CD14-positive monocyte (primary cell): ENCODE data around the gene TMEM91. TPM values are rescaled to one million over a fixed set of nuclear protein-coding genes. Genes with fewer than 3 reads are reported as not detected.
"Not testable (repeated sequence)": the region's sequence is repeated elsewhere in the genome, so short reads cannot be mapped to it uniquely, and the experiment has no call there.

Source experiments
- DNase-seq, 3 donors: peaks; one replicate each; pipeline ENCODE4 v3.0.0-alpha.2; 2011 to 2022
- H2AFZ ChIP-seq: 2 replicates; pipeline ENCODE4 v1.6.0; 2012; ENCODE audit warnings: mild to moderate bottlenecking, low read depth, low read length, inconsistent platforms; ENCODE audit not compliant: insufficient read depth, poor library complexity, severe bottlenecking
- H3K27ac ChIP-seq, 2 donors: 1 replicate in 1 of 2; 2 replicates in 1 of 2; pipeline ENCODE4 v1.5.1; 2012 to 2013; ENCODE audit warnings: low read length in 2 of 2, control low read depth in 1 of 2, inconsistent platforms in 1 of 2, low read depth in 1 of 2, mild to moderate bottlenecking in 1 of 2
- H3K27me3 ChIP-seq, 2 donors: one replicate each; pipeline versions ENCODE4 v1.6.0 to v1.6.1; 2011 to 2013; ENCODE audit warnings: low read length in 2 of 2; ENCODE audit not compliant: control insufficient read depth in 2 of 2, insufficient read depth in 2 of 2
- H3K36me3 ChIP-seq, 2 donors: replicated peaks in 1 of 2; 1 replicate in 1 of 2; 2 replicates in 1 of 2; pipeline versions ENCODE4 v1.5.1 to v1.6.1; 2012 to 2013; ENCODE audit warnings: low read length in 2 of 2, control low read depth in 1 of 2, inconsistent platforms in 1 of 2, mild to moderate bottlenecking in 1 of 2; ENCODE audit not compliant: insufficient read depth in 2 of 2, control insufficient read depth in 1 of 2
- H3K4me1 ChIP-seq, 2 donors: 1 replicate in 1 of 2; 2 replicates in 1 of 2; pipeline versions ENCODE4 v1.5.1 to v1.6.1; 2012 to 2013; ENCODE audit warnings: low read length in 2 of 2, control low read depth in 1 of 2, inconsistent platforms in 1 of 2, mild to moderate bottlenecking in 1 of 2, moderate library complexity in 1 of 2; ENCODE audit not compliant: insufficient read depth in 2 of 2, control insufficient read depth in 1 of 2
- H3K4me2 ChIP-seq: replicated peaks from 2 replicates; pipeline ENCODE3; 2012; ENCODE audit warnings: low read length, moderate library complexity, mild to moderate bottlenecking; ENCODE audit not compliant: poor library complexity, severe bottlenecking; ENCODE audit errors: extremely low read depth
- H3K4me3 ChIP-seq, 3 experiments: fragments of 200-600 bp in 1 of 3; sonication (generic) in 1 of 3; replicated peaks in 1 of 3; 1 replicate in 2 of 3; 2 replicates in 1 of 3; pipeline ENCODE4 v1.5.1; 2011 to 2013; ENCODE audit warnings: low read length in 3 of 3, mild to moderate bottlenecking in 3 of 3, control low read depth in 2 of 3, low read depth in 2 of 3, inconsistent platforms in 1 of 3, moderate library complexity in 1 of 3
- H3K79me2 ChIP-seq: 2 replicates; pipeline ENCODE4 v1.6.0; 2012; ENCODE audit warnings: mild to moderate bottlenecking, control low read depth, inconsistent platforms, low read length, moderate library complexity; ENCODE audit not compliant: insufficient read depth
- H3K9ac ChIP-seq: 2 replicates; pipeline ENCODE4 v1.6.0; 2017; ENCODE audit warnings: low read length, mild to moderate bottlenecking; ENCODE audit not compliant: insufficient read depth, poor library complexity, severe bottlenecking
- H3K9me3 ChIP-seq, 2 donors: replicated peaks in 1 of 2; 1 replicate in 1 of 2; 2 replicates in 1 of 2; pipeline versions ENCODE4 v1.5.1 to v1.6.1; 2012 to 2013; ENCODE audit warnings: low read length in 2 of 2, control low read depth in 1 of 2; ENCODE audit not compliant: control insufficient read depth in 1 of 2, insufficient read depth in 1 of 2
- H4K20me1 ChIP-seq: 2 replicates; pipeline ENCODE4 v1.6.0; 2012; ENCODE audit warnings: mild to moderate bottlenecking, low read length, control low read depth, moderate library complexity; ENCODE audit not compliant: insufficient read depth
- H3K27ac Mint-ChIP-seq, 7 donors: one replicate each; pipeline ENCODE4 v1.8.0; 2020; ENCODE audit warnings: mild to moderate bottlenecking in 7 of 7, mixed read lengths in 7 of 7, moderate library complexity in 6 of 7, inconsistent platforms in 2 of 7
- H3K27me3 Mint-ChIP-seq, 3 donors: one replicate each; pipeline ENCODE4 v1.8.0; 2021 to 2022; ENCODE audit warnings: low read depth in 3 of 3, mild to moderate bottlenecking in 3 of 3, mixed read lengths in 3 of 3, moderate library complexity in 3 of 3, inconsistent platforms in 1 of 3
- H3K36me3 Mint-ChIP-seq, 2 donors: one replicate each; pipeline ENCODE4 v1.8.0; 2020; ENCODE audit warnings: mixed read lengths in 2 of 2, inconsistent platforms in 1 of 2, mild to moderate bottlenecking in 1 of 2
- H3K4me1 Mint-ChIP-seq: one replicate; pipeline ENCODE4 v1.8.0; 2020; ENCODE audit warnings: mild to moderate bottlenecking, mixed read lengths
- H3K4me3 Mint-ChIP-seq, 2 donors: one replicate each; pipeline ENCODE4 v1.8.0; 2020; ENCODE audit warnings: mild to moderate bottlenecking in 2 of 2, mixed read lengths in 2 of 2, moderate library complexity in 1 of 2
- H3K9me3 Mint-ChIP-seq, 7 donors: one replicate each; pipeline ENCODE4 v1.8.0; 2020 to 2022; ENCODE audit warnings: mixed read lengths in 7 of 7, mild to moderate bottlenecking in 6 of 7, moderate library complexity in 6 of 7, inconsistent platforms in 2 of 7
- CTCF ChIP-seq: fragments of 200-600 bp; IDR thresholded peaks from one replicate; pipeline ENCODE4 v1.8.0; 2022; ENCODE audit warnings: antibody characterized with exemption, mild to moderate bottlenecking
- WGBS: methylation state at CpG from one replicate; pipeline ENCODE4 v1.1.5; 2013; ENCODE audit warnings: missing lambda C conversion rate; ENCODE audit not compliant: insufficient coverage; 5-methylcytosine and 5-hydroxymethylcytosine counted together
- intact Hi-C, 2 donors: fragments of 100-400 bp; cut with micrococcal nuclease; formaldehyde crosslinking; loops; one replicate each; pipeline versions ENCODE4 v1.15.0 to v1.15.1; 2023
- polyA plus RNA-seq, 3 donors: library from polyadenylated mRNA; depleted of rRNA in 1 of 3; unstranded in 2 of 3; stranded (reverse) in 1 of 3; fragments of 300-500 nt in 2 of 3; fragments of >200 nt in 1 of 3; fragmentation: Illumina TruSeq in 2 of 3; gene quantifications; 1 replicate in 2 of 3; 2 replicates in 1 of 3; pipeline ENCODE4 v1.2.3, GENCODE V29; 2012 to 2021

TMEM91 gene
- polyA plus RNA-seq, 3 donors = 29.1 to 103 (median 34.9) TPM

GRCh38 chr19:41377977-41378709 lies 1.8 kb downstream of the TMEM91 start:
- Histone ChIP-seq H3K4me2 (peak overlapping the region; percentile 22), H2AFZ (no peak overlapping the region), H3K27me3 (no peaks in the 10 kb centered on the region), H3K36me3 (peaks cover 9 to 18% of the 10 kb centered on the region in 2 donors), H3K79me2 (peaks cover 17% of the 10 kb centered on the region), H3K27ac (peak overlapping the region; percentile 6 to 15), H3K9ac (no peak overlapping the region), H3K4me3 (peak overlapping the region in 1 of 3 experiments; percentile 35), H4K20me1 (no peaks in the 10 kb centered on the region), H3K4me1 (peaks cover 49 to 53% of the 10 kb centered on the region in 2 donors), H3K9me3 (no peaks in the 10 kb centered on the region)
- 8% methylated on average over 6 of the region's 9 CpGs for WGBS
- Mint-ChIP-seq H3K27ac (peak overlapping the region in 4 of 7 donors; percentile 39 to 87 (median 78)), H3K9me3 (peaks cover 0 to 2% (median 0%) of the 10 kb centered on the region in 7 donors), H3K27me3 (peaks cover 0 to 2% (median 0%) of the 10 kb centered on the region in 3 donors), H3K36me3 (peaks cover 10 to 29% of the 10 kb centered on the region in 2 donors), H3K4me3 (peak overlapping the region in 1 of 2 donors; percentile 32), H3K4me1 (peaks cover 46% of the 10 kb centered on the region)
- TF ChIP-seq CTCF = peak; percentile 40
- intact Hi-C loops = loop anchor here in 1 of 2 donors (10.0 kb wide), 1 partner anchor 47 kb away; the partner anchor contains the start of gene B3GNT8
- DNase-seq = peak in 1 of 3 donors; percentile 26

GRCh38 chr19:41381536-41381935 lies 5.2 kb downstream of the TMEM91 start:
- H3K4me3 Mint-ChIP-seq, H4K20me1 ChIP-seq, H3K4me2 ChIP-seq, H3K4me3 ChIP-seq, H3K9ac ChIP-seq, H3K27me3 ChIP-seq, H3K27me3 Mint-ChIP-seq, intact Hi-C loops, H3K9me3 ChIP-seq, DNase-seq, H2AFZ ChIP-seq, H3K27ac ChIP-seq, H3K9me3 Mint-ChIP-seq: not testable (repeated sequence)
- Mint-ChIP-seq H3K27ac (peak overlapping the region in 1 of 7 donors; percentile 54), H3K4me1 (peaks cover 39% of the 10 kb centered on the region), H3K36me3 (peaks cover 30 to 61% of the 10 kb centered on the region in 2 donors)
- H3K79me2 ChIP-seq = peaks cover 13% of the 10 kb centered on the region
- H3K4me1 ChIP-seq = peaks cover 41 to 45% of the 10 kb centered on the region in 2 donors
- peaks cover 27 to 49% of the 10 kb centered on the region in 2 donors for H3K36me3 ChIP-seq
- 97% methylated on average over 5 of the region's 8 CpGs for WGBS
